Measurements from ENCODE around the gene MICALL1.
"Not testable (repeated sequence)": the region's sequence is repeated elsewhere in the genome, so short reads cannot be mapped to it uniquely, and the experiment has no call there.

The MICALL1 gene

GRCh38 chr22:37959231-37959825 is 53.2 kb downstream of the MICALL1 start:
- no peak for DNase-seq (ENCODE audit: low read depth)

DNA sequence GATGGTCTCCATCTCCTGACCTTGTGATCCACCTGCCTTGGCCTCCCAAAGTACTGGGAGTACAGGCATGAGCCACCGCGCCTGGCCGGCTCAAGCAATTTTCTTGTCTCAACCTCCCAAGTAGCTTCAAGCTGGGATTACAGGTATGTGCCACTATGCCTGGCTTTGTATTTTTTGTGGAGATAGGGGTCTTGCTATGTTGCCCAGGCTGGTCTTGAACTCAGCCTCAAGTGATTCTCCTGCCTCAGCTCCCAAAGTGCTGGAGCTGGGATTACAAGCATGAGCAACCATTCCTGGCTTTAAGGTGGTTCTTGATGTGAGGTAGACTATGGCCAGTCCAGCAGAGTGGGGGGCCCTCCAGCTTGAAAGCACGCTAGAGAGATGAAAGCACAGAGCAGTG is 55.0 kb downstream of the MICALL1 start:
- DNase-seq (ENCODE audit: low read depth) = no peak

DNA sequence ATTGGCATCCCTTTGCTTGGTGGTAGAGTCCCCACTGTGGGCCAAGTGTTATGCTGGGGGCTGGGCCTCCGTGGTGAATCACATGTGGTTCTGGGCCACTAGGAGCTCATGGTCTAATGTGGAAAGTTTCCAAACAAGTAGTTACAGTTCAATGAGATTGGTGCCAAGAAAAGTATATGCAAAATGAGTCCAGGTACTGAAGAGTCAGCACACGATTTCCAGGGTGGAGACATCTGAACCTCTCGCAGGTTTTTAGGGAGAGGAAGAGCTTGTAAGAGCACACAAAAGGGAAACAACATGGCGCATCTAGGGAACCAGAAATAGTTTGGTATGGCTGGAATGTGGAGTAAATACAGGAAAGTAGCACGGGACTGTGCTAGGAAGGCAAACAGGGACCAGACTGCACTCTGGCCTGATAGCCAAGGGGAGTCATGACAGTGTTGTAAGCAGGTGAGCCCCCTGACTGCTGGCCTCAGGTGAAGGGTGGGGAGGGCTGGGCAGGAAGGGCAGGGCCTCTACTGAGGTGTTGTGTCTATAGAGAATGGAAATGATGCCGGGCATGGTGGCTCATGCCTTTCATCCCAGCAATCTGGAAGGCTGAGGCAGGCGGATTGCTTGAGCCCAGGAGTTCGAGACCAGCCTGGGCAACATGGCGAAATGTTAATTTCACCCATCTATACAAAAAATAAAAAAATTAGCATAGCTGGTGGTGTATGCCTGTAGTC is 60.0 kb downstream of the MICALL1 start:
- no peak for DNase-seq (ENCODE audit: low read depth)

DNA sequence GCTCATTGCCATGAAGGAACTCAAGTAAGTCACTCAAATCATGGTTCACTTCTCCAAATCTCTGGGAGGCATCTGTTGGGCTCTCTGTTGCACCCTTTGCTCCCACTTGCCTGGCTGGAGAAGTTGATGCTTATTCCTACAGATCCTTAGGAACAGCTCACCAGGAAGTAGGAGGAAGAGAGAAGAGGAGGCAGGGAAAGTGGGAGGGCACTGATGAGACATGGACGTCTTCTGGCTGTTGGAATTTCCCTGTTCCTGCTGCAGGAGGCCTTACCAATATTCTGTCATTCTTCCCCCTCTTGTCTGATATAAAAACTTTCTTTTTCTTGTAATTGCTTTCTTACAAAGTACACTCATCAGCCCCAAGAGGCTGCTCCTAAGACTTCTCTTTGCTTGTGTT is 61.0 kb downstream of the MICALL1 start:
- DNase-seq (ENCODE audit: low read depth) = no peak

- DNase-seq (ENCODE audit: low read depth) = no peak
These were observed 61.7 kb downstream of the MICALL1 start for GRCh38 chr22:37967637-37968451.

- no peak for DNase-seq (ENCODE audit: low read depth)
These were observed 62.6 kb downstream of the MICALL1 start for GRCh38 chr22:37968452-37969251.

- DNase-seq (ENCODE audit: low read depth) = no peak
These were observed 64.8 kb downstream of the MICALL1 start for GRCh38 chr22:37970864-37971263.

DNA sequence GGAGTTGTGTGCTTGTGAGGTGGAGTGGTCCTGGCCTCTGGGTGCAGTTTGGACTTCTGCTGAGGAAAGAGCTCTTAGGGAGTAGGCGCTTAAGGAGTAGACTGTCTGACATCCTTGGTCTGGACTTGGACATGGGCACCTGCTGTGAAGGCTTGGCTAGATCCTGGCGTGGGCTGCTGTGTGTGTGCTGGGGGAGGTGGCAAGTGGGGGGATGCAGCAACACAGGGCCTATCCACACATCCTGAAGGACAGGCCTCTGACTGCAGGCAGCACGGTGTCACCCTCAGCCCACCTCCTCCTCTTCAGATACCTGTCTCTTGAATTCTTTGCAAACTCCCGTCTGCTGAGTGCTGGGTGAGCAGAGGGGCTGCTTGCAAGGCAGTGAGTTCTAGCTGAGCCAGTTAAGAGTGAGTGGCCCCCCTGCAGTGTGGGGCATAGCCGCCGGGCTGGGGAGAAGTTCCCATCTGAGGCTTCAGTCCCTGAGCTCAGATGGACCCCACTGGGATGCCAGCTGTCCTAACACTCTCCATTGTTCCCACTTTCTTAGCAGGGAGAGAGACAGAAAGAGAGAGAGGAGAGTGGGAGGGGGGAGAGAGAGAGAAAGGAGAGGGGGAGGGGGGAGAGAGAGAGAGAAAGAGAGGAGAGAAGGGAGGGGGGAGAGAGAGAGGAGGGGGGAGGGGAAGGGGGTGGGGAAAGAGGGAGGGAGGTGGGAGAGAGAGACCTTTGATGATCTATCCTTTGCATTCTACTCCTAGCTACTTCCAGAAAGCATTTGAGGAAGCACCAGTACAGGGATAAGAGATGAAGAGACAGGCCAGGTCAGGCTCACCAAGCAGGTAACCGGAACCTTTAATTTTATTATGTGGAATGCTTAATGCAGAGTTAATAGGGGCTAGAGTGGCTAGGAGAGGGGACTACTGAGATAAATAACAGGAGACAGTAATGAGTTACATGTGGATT is 65.7 kb downstream of the MICALL1 start:
- DNase-seq (ENCODE audit: low read depth) = no peak

DNA sequence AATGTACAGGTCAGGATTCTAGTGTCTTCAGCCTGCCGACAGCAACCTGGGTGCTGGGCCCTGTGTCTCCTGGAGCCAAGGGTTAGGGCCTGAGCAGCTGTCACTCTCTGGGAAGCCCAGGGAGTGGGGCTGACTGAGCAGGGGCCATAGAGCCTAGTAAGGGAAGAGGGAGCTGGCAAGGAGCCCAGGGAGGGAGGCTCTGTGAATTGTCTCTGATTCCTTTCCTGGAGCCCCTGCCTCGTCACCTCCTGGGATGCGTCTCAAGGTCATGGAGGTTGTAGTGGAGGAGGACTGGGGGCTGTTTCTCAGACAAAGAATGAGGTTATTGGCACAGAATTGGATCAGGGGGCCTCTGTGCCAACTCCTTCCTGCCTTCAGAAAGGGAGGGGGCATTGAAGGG is 66.4 kb downstream of the MICALL1 start:
- DNase-seq (ENCODE audit: low read depth) = no peak

- no peak for DNase-seq (ENCODE audit: low read depth)
These were observed 67.4 kb downstream of the MICALL1 start for GRCh38 chr22:37973271-37974170.

DNA sequence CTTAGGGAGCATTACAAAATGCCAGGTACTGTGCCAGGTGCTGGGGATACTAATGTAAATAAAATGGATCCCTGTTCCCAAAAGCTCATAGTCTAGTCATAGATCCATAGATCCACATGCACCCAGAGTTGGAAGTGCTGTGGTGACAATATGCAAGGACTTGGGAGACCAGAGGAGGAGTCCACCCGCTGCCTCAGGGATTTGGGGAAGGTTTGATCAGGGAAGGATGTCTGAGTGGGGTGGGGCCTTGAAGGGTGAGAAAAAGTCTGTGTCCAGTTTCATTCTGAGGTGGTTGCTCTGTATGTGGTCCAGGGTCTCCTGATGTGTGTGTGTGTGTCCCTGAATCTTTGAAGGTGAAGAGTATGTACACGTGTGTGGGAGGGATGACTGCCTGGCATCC is 69.1 kb downstream of the MICALL1 start:
- no peak for DNase-seq (ENCODE audit: low read depth)

- DNase-seq (ENCODE audit: low read depth) = not testable (repeated sequence)
These were observed 69.9 kb downstream of the MICALL1 start for GRCh38 chr22:37976022-37976421.

DNA sequence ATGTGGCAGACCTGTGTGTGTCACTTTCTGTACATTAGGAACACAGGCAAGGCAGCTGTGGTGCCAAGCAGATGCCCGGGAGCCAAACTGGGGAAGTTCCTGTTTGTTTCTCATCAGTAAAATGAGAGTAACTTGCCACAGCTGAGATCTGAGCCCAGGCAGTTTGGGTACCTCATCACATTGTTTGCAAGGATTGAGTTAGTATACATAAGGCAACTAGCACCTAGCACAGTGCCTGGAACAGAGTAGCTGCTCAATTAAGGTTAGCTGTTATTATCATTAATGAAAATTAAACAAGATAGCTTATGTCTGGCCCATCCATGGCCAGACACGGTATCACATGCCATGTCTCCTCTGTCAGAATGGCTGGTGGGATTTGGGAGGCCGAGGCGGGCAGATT is 70.5 kb downstream of the MICALL1 start:
- no peak for DNase-seq (ENCODE audit: low read depth)

- DNase-seq (ENCODE audit: low read depth) = no peak
These were observed 73.7 kb downstream of the MICALL1 start for GRCh38 chr22:37979782-37980181.

DNA sequence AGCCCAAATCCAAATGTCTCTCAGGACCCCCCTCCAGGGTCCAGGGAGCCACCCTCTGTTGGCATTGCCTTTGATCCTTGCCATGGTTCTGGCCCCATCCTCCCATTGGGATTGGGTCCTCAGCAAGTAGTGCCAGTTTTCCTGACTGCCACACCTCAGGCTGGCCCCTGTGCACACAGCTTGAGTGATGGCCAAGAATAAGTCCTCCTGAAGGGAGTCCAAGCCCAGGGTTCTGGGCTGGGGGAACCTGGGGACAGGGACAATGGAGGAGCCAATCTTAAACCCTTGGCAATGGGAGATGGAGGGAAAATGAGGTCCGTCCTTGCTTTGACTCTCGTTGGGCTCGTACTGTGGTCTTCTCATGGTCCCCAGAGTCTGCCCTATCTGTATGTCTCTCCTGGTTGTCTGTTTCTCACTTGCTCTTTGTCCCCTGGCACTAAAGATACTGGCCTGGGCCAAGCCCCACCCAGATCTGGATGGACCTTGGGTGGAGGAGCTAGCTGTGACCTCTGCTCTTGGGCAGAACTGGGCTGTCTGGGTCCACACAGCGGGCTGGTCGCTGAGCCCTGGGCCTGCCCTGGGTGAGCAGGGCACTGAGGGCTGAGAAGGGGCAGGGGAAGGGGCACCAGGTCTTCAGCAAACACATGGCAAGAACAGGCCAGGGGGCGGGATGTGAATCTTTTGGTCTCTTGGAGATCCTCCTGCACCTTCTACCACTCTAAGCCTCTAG is 75.3 kb downstream of the MICALL1 start:
- DNase-seq (ENCODE audit: low read depth) = no peak

DNA sequence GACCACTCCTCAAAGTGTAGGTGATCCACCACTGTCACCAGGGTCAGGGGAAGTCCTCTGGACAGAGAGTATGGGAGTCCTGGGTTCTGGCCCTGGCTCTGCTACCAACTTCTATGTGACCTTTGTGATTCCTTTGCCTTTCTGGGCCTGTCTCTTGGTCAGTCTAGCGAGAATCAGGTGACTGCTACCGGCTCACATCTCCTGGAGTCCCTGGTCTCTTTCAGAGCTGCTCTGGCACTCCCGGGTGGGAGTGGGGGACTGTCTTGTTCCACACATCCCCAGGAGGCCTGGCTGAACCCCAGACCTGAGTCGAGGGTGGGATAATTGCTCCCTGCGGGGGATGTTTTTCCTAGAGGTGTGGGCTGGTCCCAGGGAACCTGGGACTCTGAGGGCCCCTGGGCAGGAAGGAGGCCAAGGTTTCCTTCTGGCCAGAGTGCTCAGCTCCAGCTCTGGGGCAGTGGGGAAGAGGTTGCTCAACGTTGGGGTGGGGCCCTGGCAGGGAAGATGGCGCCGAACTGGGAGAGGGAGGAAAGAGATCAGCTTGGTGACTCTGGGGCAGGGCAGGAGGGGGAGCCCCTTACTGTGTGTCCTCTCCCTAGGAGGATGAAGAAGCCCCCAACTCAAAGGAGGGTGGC is 76.2 kb downstream of the MICALL1 start:
- DNase-seq (ENCODE audit: low read depth) = no peak

GRCh38 chr22:37982938-37983859 is 77.1 kb downstream of the MICALL1 start:
- no peak for DNase-seq (ENCODE audit: low read depth)

All from activated T-cell treated with anti-CD3 and anti-CD28 coated beads for 1 hour (primary cell).